Tibial artery (tissue), 4 donors: Measurements from ENCODE around the gene CDC6.

Experiments
- DNase-seq, 2 donors: peaks; one replicate each; pipeline ENCODE4 v3.0.0-alpha.2; 2019
- H3K27ac ChIP-seq, 2 donors: fragments of 200-600 bp; sonication (generic) in 1 of 2; 1 replicate in 1 of 2; 2 replicates in 1 of 2; pipeline ENCODE4 v1.5.1; 2018 to 2019; ENCODE audit warnings: mild to moderate bottlenecking in 1 of 2
- H3K27me3 ChIP-seq, 2 donors: fragments of 200-600 bp; sonication (generic) in 1 of 2; one replicate each; pipeline versions ENCODE4 v1.5.1 to v1.6.0; 2016 to 2019
- H3K36me3 ChIP-seq, 3 donors: fragments of 200-600 bp; sonication (generic) in 2 of 3; one replicate each; pipeline ENCODE4 v1.5.1; 2016 to 2019; ENCODE audit warnings: mild to moderate bottlenecking in 2 of 3
- H3K4me1 ChIP-seq, 4 donors: fragments of 200-600 bp; sonication (generic) in 2 of 4; 1 replicate in 3 of 4; 2 replicates in 1 of 4; pipeline ENCODE4 v1.5.1; 2016 to 2019
- H3K4me3 ChIP-seq, 2 donors: fragments of 200-600 bp; sonication (generic) in 1 of 2; 1 replicate in 1 of 2; 2 replicates in 1 of 2; pipeline ENCODE4 v1.5.1; 2018 to 2019; ENCODE audit warnings: mild to moderate bottlenecking in 2 of 2
- H3K9me3 ChIP-seq, 3 donors: fragments of 200-600 bp; sonication (generic) in 1 of 3; one replicate each; pipeline ENCODE4 v1.5.1; 2016 to 2019
- CTCF ChIP-seq, 2 experiments: fragments of 200-600 bp in 1 of 2; fragments of 450-650 bp in 1 of 2; IDR thresholded peaks; one replicate each; pipeline ENCODE4 v1.5.1; 2017 to 2019; ENCODE audit warnings: antibody characterized with exemption in 2 of 2, mild to moderate bottlenecking in 1 of 2, moderate library complexity in 1 of 2
- intact Hi-C: fragments of 100-400 bp; cut with DNase I; formaldehyde crosslinking; loops from one replicate; pipeline ENCODE4 v1.15.0; 2023; ENCODE audit warnings: low total_unique reads

Gene CDC6

GRCh38 chr17:40342504-40343218 lies 55.0 kb downstream of the CDC6 start:
- DNase-seq, result no peak
- Histone ChIP-seq H3K27ac (peak overlapping the region; percentile 96), H3K36me3 (no peaks in the 10 kb centered on the region), H3K4me3 (peak overlapping the region; percentile 70 to 97), H3K4me1 (peaks cover 0 to 81% (median 65%) of the 10 kb centered on the region in 4 donors), H3K27me3 (no peaks in the 10 kb centered on the region), H3K9me3 (no peaks in the 10 kb centered on the region)
- TF ChIP-seq CTCF (IDR thresholded peaks at IDR 0.05), result no peak
- intact Hi-C loops, result no loop called here

- intact Hi-C loops, result no loop called here
- H3K9me3 ChIP-seq, result no peaks in the 10 kb centered on the region
- no peak for TF ChIP-seq CTCF (IDR thresholded peaks at IDR 0.05)
- DNase-seq, result no peak
- peak overlapping the region; percentile 70 to 97 for H3K4me3 ChIP-seq
- peak overlapping the region; percentile 96 for H3K27ac ChIP-seq
- H3K4me1 ChIP-seq, result peaks cover 0 to 82% (median 67%) of the 10 kb centered on the region in 4 donors
- H3K36me3 ChIP-seq, result peaks cover 0 to 2% (median 0%) of the 10 kb centered on the region in 3 donors
- H3K27me3 ChIP-seq, result no peaks in the 10 kb centered on the region
Measured at GRCh38 chr17:40343219-40344119, 55.8 kb downstream of the CDC6 start.

- H3K4me1 ChIP-seq, result peaks cover 0 to 86% (median 73%) of the 10 kb centered on the region in 4 donors
- H3K36me3 ChIP-seq, result peaks cover 0 to 13% (median 10%) of the 10 kb centered on the region in 3 donors
- no peaks in the 10 kb centered on the region for H3K9me3 ChIP-seq
- no peak for DNase-seq
- intact Hi-C loops, result no loop called here
- peak overlapping the region; percentile 70 to 97 for H3K4me3 ChIP-seq
- no peaks in the 10 kb centered on the region for H3K27me3 ChIP-seq
- TF ChIP-seq CTCF (IDR thresholded peaks at IDR 0.05), result no peak
- peak overlapping the region; percentile 96 for H3K27ac ChIP-seq
Measured at GRCh38 chr17:40344421-40345160, 56.9 kb downstream of the CDC6 start.

- no peaks in the 10 kb centered on the region for H3K9me3 ChIP-seq
- no peaks in the 10 kb centered on the region for H3K27me3 ChIP-seq
- intact Hi-C loops, result no loop called here
- H3K36me3 ChIP-seq, result peaks cover 0 to 21% (median 18%) of the 10 kb centered on the region in 3 donors
- H3K4me3 ChIP-seq, result peak overlapping the region; percentile 70 to 97
- TF ChIP-seq CTCF (IDR thresholded peaks at IDR 0.05), result no peak
- peaks cover 0 to 86% (median 77%) of the 10 kb centered on the region in 4 donors for H3K4me1 ChIP-seq
- peak overlapping the region; percentile 96 for H3K27ac ChIP-seq
- DNase-seq, result peak; percentile 60 to 90
Measured at GRCh38 chr17:40345161-40345993, 57.7 kb downstream of the CDC6 start.
